Osteocyte (in vitro differentiated cells): ENCODE data around the gene DCST2. TPM values are rescaled to one million over a fixed set of nuclear protein-coding genes. Genes with fewer than 3 reads are reported as not detected.

Experiments used
- DNase-seq: peaks from one replicate; pipeline ENCODE4 v3.0.0; 2021; ENCODE audit warnings: mixed read lengths; ENCODE audit not compliant: unreplicated experiment; ENCODE audit errors: extremely low spot score
- H3K27ac Mint-ChIP-seq: one replicate; pipeline ENCODE4 v1.8.0; 2021; ENCODE audit warnings: mild to moderate bottlenecking, mixed read lengths; ENCODE audit not compliant: unreplicated experiment
- H3K27me3 Mint-ChIP-seq: one replicate; pipeline ENCODE4 v1.8.0; 2021; ENCODE audit warnings: mixed read lengths; ENCODE audit not compliant: unreplicated experiment
- H3K36me3 Mint-ChIP-seq: one replicate; pipeline ENCODE4 v1.8.0; 2021; ENCODE audit warnings: mixed read lengths; ENCODE audit not compliant: unreplicated experiment
- H3K4me1 Mint-ChIP-seq: one replicate; pipeline ENCODE4 v1.8.0; 2021; ENCODE audit warnings: mixed read lengths; ENCODE audit not compliant: unreplicated experiment
- H3K4me3 Mint-ChIP-seq: one replicate; pipeline ENCODE4 v1.8.0; 2021; ENCODE audit warnings: mild to moderate bottlenecking, moderate library complexity, mixed read lengths; ENCODE audit not compliant: unreplicated experiment
- H3K9me3 Mint-ChIP-seq: one replicate; pipeline ENCODE4 v1.8.0; 2021; ENCODE audit warnings: mixed read lengths; ENCODE audit not compliant: unreplicated experiment
- CTCF ChIP-seq: fragments of 200-600 bp; sonication (generic); IDR thresholded peaks from 2 replicates; pipeline ENCODE4 v1.5.0; 2021; ENCODE audit warnings: antibody characterized with exemption, mild to moderate bottlenecking, moderate library complexity
- total RNA-seq: library from RNA; stranded (reverse); gene quantifications from 2 replicates; pipeline ENCODE4 v1.2.1, GENCODE V29; 2021

Gene DCST2
- total RNA-seq, 1 donor from 2014 or later = 0.75 TPM

- no peak overlapping the region for H3K4me3 Mint-ChIP-seq
- H3K27ac Mint-ChIP-seq = no peak overlapping the region
Measured at GRCh38 chr1:155043793-155044192, 10.2 kb upstream of the DCST2 start.

DNA sequence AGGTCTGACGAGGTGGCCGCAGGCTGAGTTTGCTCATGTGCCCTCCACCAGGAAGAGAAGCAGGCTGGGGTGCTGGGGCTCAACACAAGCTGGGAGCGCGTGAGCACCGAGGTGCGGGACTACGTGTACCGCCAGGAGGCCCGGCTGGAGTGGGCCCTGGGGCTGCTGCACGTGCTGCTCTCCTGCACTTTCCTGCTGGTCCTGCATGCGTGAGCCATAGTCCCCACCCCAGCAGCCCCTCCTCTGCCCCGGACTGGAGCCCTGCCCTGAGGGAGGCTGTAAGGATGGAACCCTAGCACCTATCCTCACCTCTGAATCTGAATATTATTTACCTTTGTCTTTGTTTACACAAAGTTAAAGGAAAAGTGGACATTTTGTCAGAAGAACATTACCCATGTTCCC lies 9.7 kb upstream of the DCST2 start:
- no peak for TF ChIP-seq CTCF
- no peaks in the 10 kb centered on the region for H3K9me3 Mint-ChIP-seq
- no peak for DNase-seq
- H3K36me3 Mint-ChIP-seq = no peaks in the 10 kb centered on the region
- H3K27me3 Mint-ChIP-seq = no peaks in the 10 kb centered on the region
- H3K27ac Mint-ChIP-seq = no peak overlapping the region
- H3K4me1 Mint-ChIP-seq = peaks cover 9% of the 10 kb centered on the region
- H3K4me3 Mint-ChIP-seq = no peak overlapping the region

More at GRCh38 chr1:155043793-155044192, 10.2 kb upstream of the DCST2 start:
- Mint-ChIP-seq H3K36me3 (no peaks in the 10 kb centered on the region), H3K27me3 (no peaks in the 10 kb centered on the region), H3K4me1 (peaks cover 9% of the 10 kb centered on the region), H3K9me3 (no peaks in the 10 kb centered on the region)
- no peak for TF ChIP-seq CTCF
- no peak for DNase-seq

GRCh38 chr1:155042789-155043188 lies 9.2 kb upstream of the DCST2 start:
- H3K36me3 Mint-ChIP-seq = no peaks in the 10 kb centered on the region
- peaks cover 9% of the 10 kb centered on the region for H3K4me1 Mint-ChIP-seq
- no peaks in the 10 kb centered on the region for H3K9me3 Mint-ChIP-seq
- DNase-seq = no peak
- no peak overlapping the region for H3K27ac Mint-ChIP-seq
- H3K4me3 Mint-ChIP-seq = no peak overlapping the region
- no peak for TF ChIP-seq CTCF
- no peaks in the 10 kb centered on the region for H3K27me3 Mint-ChIP-seq

GRCh38 chr1:155040358-155041093 lies 6.9 kb upstream of the DCST2 start:
- H3K27me3 Mint-ChIP-seq = no peaks in the 10 kb centered on the region
- no peak for TF ChIP-seq CTCF
- no peak overlapping the region for H3K4me3 Mint-ChIP-seq
- H3K27ac Mint-ChIP-seq = no peak overlapping the region
- no peaks in the 10 kb centered on the region for H3K9me3 Mint-ChIP-seq
- H3K36me3 Mint-ChIP-seq = no peaks in the 10 kb centered on the region
- peaks cover 9% of the 10 kb centered on the region for H3K4me1 Mint-ChIP-seq
- DNase-seq = no peak

- no peaks in the 10 kb centered on the region for H3K36me3 Mint-ChIP-seq
- no peak for DNase-seq
- no peak overlapping the region for H3K4me3 Mint-ChIP-seq
- no peaks in the 10 kb centered on the region for H3K27me3 Mint-ChIP-seq
- peaks cover 4% of the 10 kb centered on the region for H3K4me1 Mint-ChIP-seq
- no peak for TF ChIP-seq CTCF
- no peaks in the 10 kb centered on the region for H3K9me3 Mint-ChIP-seq
- H3K27ac Mint-ChIP-seq = no peak overlapping the region
Measured at GRCh38 chr1:155039308-155039669, 5.7 kb upstream of the DCST2 start.
